ENCODE data around the gene ZP3.

GRCh38 chr7:76397409-76398183 lies 27.2 kb upstream of the ZP3 start:
- TF ChIP-seq CTCF (conservative IDR thresholded peaks at IDR 0.05; ENCODE audit: low read length) (no peak), EZH2phosphoT487 (IDR thresholded peaks at IDR 0.05; ENCODE audit: borderline replicate concordance, low read depth, low read length) (no peak)

Data from OCI-LY7 (cell line).